Endothelial cell of umbilical vein (primary cell): Measurements from ENCODE around the gene METRN.

Source experiments
- EZH2 ChIP-seq: IDR thresholded peaks from 2 replicates; pipeline ENCODE4 v1.6.1; 2012; ENCODE audit warnings: borderline replicate concordance, low read depth, mild to moderate bottlenecking, moderate library complexity, low read length, inconsistent platforms; ENCODE audit not compliant: severe bottlenecking
- POLR2AphosphoS5 ChIP-seq: IDR thresholded peaks from 2 replicates; pipeline ENCODE4 v1.6.1; 2012; ENCODE audit warnings: low read depth, mild to moderate bottlenecking, control low read depth, low read length, moderate library complexity; ENCODE audit not compliant: insufficient read depth
- TF ChIP-seq, protein P1 (sequence below), 2 donors: IDR thresholded peaks; 1 replicate in 1 of 2; 2 replicates in 1 of 2; pipeline ENCODE4 v1.5.1; 2011; ENCODE audit warnings: low read length in 2 of 2, mild to moderate bottlenecking in 2 of 2, moderate library complexity in 2 of 2, control low read depth in 1 of 2, inconsistent platforms in 1 of 2, low read depth in 1 of 2; ENCODE audit not compliant: insufficient read depth in 1 of 2; ENCODE audit errors: extremely low read depth in 1 of 2

DNA sequence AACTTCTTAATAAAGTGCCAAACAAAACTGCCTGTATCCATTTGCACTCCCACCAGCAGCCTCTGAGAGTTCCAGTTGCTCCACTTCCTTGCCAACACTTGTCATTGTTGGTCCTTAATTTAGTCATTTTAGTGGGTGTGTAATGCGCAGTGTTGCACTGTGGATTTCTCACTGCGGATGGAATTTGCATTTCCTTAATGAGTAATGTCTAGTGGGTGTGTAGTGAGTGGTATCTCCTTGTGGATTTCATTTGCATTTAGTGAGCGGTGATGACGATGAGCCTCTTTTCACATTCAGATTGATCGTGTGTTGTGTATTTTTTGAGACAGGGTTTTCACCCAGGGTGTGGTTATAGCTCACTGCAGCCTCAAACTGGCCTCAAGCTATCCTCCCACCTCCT is 41.5 kb downstream of the METRN start:
- TF ChIP-seq EZH2 (no peak), POLR2AphosphoS5 (no peak)
- TF ChIP-seq, protein P1, sequence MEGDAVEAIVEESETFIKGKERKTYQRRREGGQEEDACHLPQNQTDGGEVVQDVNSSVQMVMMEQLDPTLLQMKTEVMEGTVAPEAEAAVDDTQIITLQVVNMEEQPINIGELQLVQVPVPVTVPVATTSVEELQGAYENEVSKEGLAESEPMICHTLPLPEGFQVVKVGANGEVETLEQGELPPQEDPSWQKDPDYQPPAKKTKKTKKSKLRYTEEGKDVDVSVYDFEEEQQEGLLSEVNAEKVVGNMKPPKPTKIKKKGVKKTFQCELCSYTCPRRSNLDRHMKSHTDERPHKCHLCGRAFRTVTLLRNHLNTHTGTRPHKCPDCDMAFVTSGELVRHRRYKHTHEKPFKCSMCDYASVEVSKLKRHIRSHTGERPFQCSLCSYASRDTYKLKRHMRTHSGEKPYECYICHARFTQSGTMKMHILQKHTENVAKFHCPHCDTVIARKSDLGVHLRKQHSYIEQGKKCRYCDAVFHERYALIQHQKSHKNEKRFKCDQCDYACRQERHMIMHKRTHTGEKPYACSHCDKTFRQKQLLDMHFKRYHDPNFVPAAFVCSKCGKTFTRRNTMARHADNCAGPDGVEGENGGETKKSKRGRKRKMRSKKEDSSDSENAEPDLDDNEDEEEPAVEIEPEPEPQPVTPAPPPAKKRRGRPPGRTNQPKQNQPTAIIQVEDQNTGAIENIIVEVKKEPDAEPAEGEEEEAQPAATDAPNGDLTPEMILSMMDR (IDR thresholded peaks at IDR 0.05; ENCODE audit: extremely low read depth in 1 of 2, insufficient read depth in 1 of 2, low read depth in 1 of 2, low read length in 2 of 2) = no peak
